GM23248 (cell line): ENCODE results near the gene PNPT1. TPM values are rescaled to one million over a fixed set of nuclear protein-coding genes. Genes with fewer than 3 reads are reported as not detected.
A peak's percentile ranks its signal among the peaks of the same experiment; 100 is the strongest.
"Not testable (repeated sequence)": the region's sequence is repeated elsewhere in the genome, so short reads cannot be mapped to it uniquely, and the experiment has no call there.

ENCODE experiments used
- DNase-seq: peaks from one replicate; pipeline ENCODE4 v3.0.0-alpha.2; 2015
- H2AFZ ChIP-seq: fragments of 200-600 bp; sonication (generic); 2 replicates; pipeline ENCODE4 v1.6.1; 2016; ENCODE audit warnings: antibody characterized with exemption
- H3F3A ChIP-seq: fragments of 200-600 bp; sonication (generic); 2 replicates; pipeline ENCODE4 v1.6.1; 2016; ENCODE audit warnings: mild to moderate bottlenecking, antibody characterized with exemption, mixed run types; ENCODE audit not compliant: insufficient read depth
- H3K27ac ChIP-seq: fragments of 200-600 bp; sonication (generic); 2 replicates; pipeline ENCODE4 v1.5.1; 2016; ENCODE audit warnings: mild to moderate bottlenecking
- H3K27me3 ChIP-seq: fragments of 200-600 bp; sonication (generic); replicated peaks from 2 replicates; pipeline ENCODE4 v1.6.1; 2016; ENCODE audit warnings: mild to moderate bottlenecking; ENCODE audit not compliant: insufficient read depth
- H3K36me3 ChIP-seq: fragments of 200-600 bp; sonication (generic); 2 replicates; pipeline ENCODE4 v1.6.1; 2016; ENCODE audit warnings: low read depth, mild to moderate bottlenecking
- H3K4me1 ChIP-seq: fragments of 200-600 bp; sonication (generic); 2 replicates; pipeline ENCODE4 v1.6.1; 2016; ENCODE audit warnings: mild to moderate bottlenecking; ENCODE audit not compliant: insufficient read depth
- H3K4me2 ChIP-seq: fragments of 200-600 bp; sonication (generic); one replicate; pipeline ENCODE4 v1.6.1; 2016; ENCODE audit warnings: mild to moderate bottlenecking; ENCODE audit not compliant: unreplicated experiment
- H3K4me3 ChIP-seq: fragments of 200-600 bp; sonication (generic); 2 replicates; pipeline ENCODE4 v1.5.1; 2016; ENCODE audit warnings: mild to moderate bottlenecking
- H3K79me2 ChIP-seq: fragments of 200-600 bp; sonication (generic); 2 replicates; pipeline ENCODE4 v1.6.1; 2016; ENCODE audit warnings: mild to moderate bottlenecking; ENCODE audit not compliant: insufficient read depth
- H3K9ac ChIP-seq: fragments of 200-600 bp; sonication (generic); 2 replicates; pipeline ENCODE4 v1.6.1; 2016; ENCODE audit warnings: mild to moderate bottlenecking
- H3K9me2 ChIP-seq: fragments of 200-600 bp; sonication (generic); 2 replicates; pipeline ENCODE4 v1.6.1; 2016; ENCODE audit warnings: mixed run types, mild to moderate bottlenecking, moderate library complexity; ENCODE audit not compliant: insufficient read depth
- H3K9me3 ChIP-seq: fragments of 200-600 bp; sonication (generic); one replicate; pipeline ENCODE4 v1.6.1; 2017; ENCODE audit warnings: low read depth
- H4K20me1 ChIP-seq: fragments of 200-600 bp; sonication (generic); 2 replicates; pipeline ENCODE4 v1.6.0; 2016; ENCODE audit not compliant: insufficient read depth
- EZH2 ChIP-seq: fragments of 200-600 bp; sonication (generic); IDR thresholded peaks from 2 replicates; pipeline ENCODE4 v1.6.1; 2018; ENCODE audit warnings: antibody characterized with exemption, mild to moderate bottlenecking; ENCODE audit not compliant: insufficient read depth, poor library complexity, severe bottlenecking
- EZH2phosphoT487 ChIP-seq: fragments of 200-600 bp; sonication (generic); IDR thresholded peaks from 2 replicates; pipeline ENCODE4 v1.6.1; 2018; ENCODE audit warnings: antibody characterized with exemption, moderate library complexity, mild to moderate bottlenecking, low read depth; ENCODE audit not compliant: insufficient read depth
- WGBS, 2 experiments: methylation state at CpG; one replicate each; pipeline ENCODE4 v1.1.6; 2015 to 2017; ENCODE audit warnings: low lambda C conversion rate in 2 of 2, low coverage in 1 of 2; ENCODE audit errors: missing lambda C conversion rate in 2 of 2; 5-methylcytosine and 5-hydroxymethylcytosine counted together
- in situ Hi-C: fragments of 300-500 bp; cut with MboI; formaldehyde crosslinking; loops from 2 replicates; pipeline ENCODE4 v1.15.0; 2020
- polyA plus RNA-seq: library from polyadenylated mRNA; unstranded; fragments of >200 nt; fragmentation: Nextera tagmentation; extraction: Ambion mirVana; gene quantifications from 2 replicates; pipeline ENCODE4 v1.2.1, GENCODE V29; 2016
- total RNA-seq: library from RNA; depleted of rRNA; stranded (reverse); fragments of >200 nt; shearing (Covaris generic); gene quantifications from 2 replicates; pipeline ENCODE4 v1.2.3, GENCODE V29; 2014

The PNPT1 gene
- total and polyA plus RNA-seq, 2 experiments from 2014 or later, result 17.3 to 21.9 TPM

DNA sequence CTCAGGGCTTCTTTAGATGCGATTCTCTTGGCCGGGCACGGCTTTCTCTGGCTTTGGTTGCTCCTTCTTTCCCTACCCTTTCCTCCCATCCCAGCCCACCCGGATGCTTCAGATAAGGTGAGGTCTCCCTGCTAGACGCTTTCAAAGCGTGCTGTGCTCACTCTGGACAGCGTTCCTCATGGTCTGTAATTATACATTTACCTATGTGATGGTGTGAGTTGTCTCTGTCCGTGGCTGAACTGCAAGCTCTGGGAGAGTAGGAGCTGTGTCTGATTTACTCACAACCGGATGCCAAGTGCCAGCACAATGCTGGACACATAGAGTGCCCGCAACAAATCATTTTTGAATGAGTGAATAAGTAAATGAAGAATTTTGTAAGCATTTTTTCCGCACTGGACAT, 26.8 kb upstream of the PNPT1 start:
- Histone ChIP-seq H3K9me3 (no peaks in the 10 kb centered on the region), H3K36me3 (no peaks in the 10 kb centered on the region), H2AFZ (0 out of 2 replicates have a peak overlapping the region, but pooled peaks have one; percentile 26), H3K79me2 (no peaks in the 10 kb centered on the region), H3K27ac (no peak overlapping the region), H3K27me3 (no peaks in the 10 kb centered on the region), H3K4me1 (peaks cover 9% of the 10 kb centered on the region), H4K20me1 (no peaks in the 10 kb centered on the region), H3F3A (no peaks in the 10 kb centered on the region), H3K4me3 (no peak overlapping the region), H3K9ac (no peak overlapping the region), H3K9me2 (no peaks in the 10 kb centered on the region), H3K4me2 (no peak overlapping the region)
- TF ChIP-seq EZH2phosphoT487 (no peak), EZH2 (no peak)
- WGBS, 2 experiments, result 53 to 55% methylated on average over 11 of the region's 11 CpGs
- no peak for DNase-seq
- in situ Hi-C loops, result loop anchor here (10.0 kb wide), 1 partner anchor 294 kb away; no protein-coding TSS in a partner anchor

DNA sequence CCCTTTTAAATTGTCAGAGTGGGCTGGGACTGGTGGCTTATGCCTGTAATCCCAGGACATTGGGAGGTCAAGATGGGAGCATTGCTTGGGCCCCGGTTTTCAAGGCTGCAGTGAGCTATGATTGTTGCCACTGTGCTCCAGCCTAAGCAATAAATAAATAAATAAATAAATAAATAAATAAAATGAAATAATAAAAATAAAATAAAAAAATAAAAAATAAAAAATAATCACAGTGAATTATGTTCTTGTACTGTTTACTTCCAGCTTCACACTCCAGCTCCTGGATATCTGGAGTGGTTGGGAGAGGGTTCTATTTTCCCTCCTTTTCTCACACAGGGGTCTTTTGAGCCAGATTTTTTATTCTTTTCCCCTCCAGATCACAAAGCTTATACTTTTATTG, 26.2 kb upstream of the PNPT1 start:
- in situ Hi-C loops, result loop anchor here (10.0 kb wide), 2 partner anchors 295 to 405 kb away; no protein-coding TSS in a partner anchor
- H3K4me2 ChIP-seq, result no peak overlapping the region
- no peaks in the 10 kb centered on the region for H3K27me3 ChIP-seq
- H3K27ac ChIP-seq, result no peak overlapping the region
- H3K4me1 ChIP-seq, result peaks cover 9% of the 10 kb centered on the region
- DNase-seq, result no peak
- H2AFZ ChIP-seq, result 0 out of 2 replicates have a peak overlapping the region, but pooled peaks have one; percentile 26
- 82 to 95% methylated on average over 1 of the region's 1 CpG for WGBS, 2 experiments
- H3K4me3 ChIP-seq, result no peak overlapping the region
- H3K9me3 ChIP-seq, result no peaks in the 10 kb centered on the region
- H3F3A ChIP-seq, result no peaks in the 10 kb centered on the region
- H3K9ac ChIP-seq, result no peak overlapping the region
- H3K79me2 ChIP-seq, result no peaks in the 10 kb centered on the region
- no peaks in the 10 kb centered on the region for H3K36me3 ChIP-seq
- H4K20me1 ChIP-seq, result no peaks in the 10 kb centered on the region
- TF ChIP-seq EZH2phosphoT487, result no peak
- TF ChIP-seq EZH2, result no peak
- H3K9me2 ChIP-seq, result no peaks in the 10 kb centered on the region

DNA sequence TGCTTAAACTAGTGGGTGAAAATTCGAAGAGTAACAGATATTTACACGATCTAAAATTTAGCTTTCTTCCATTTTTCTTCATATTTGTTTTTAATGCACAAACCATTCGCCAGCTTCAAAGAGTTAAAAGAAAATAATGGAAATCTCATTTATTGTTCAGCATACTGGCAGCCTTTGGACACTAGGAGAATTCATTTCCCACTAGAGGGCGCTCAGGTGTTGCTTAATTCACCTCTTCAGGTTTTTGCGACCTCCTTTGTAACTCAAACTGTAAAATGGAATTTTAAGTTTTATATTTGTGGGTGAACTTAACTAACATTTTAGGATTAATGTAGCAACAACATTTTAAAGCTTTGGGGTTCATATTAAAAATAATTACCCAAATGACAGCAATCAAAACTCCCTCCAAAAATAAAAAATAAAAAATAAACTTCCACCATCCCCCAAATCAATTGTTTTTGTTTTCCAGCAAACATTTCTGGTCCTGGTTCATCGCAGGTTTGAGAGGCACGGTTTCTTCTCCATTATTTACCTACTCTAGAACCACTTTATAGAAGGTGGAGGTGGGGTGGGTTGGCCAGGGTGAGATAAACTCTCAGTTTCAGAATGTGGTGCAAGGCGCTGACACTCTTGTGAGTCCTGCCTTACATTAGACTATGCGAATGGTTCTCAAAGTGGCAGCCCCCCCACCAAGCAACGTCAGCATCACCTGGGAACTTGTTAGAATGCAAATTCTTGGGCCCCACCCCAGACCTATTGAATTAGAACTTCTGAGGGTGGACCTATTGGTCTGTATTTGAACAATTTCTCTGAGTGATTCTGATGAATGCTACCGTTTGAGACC, 24.7 kb upstream of the PNPT1 start:
- H3K79me2 ChIP-seq, result no peaks in the 10 kb centered on the region
- peaks cover 9% of the 10 kb centered on the region for H3K4me1 ChIP-seq
- peak overlapping the region; percentile 39; the same call in 1 of the 2 replicates for H2AFZ ChIP-seq
- no peaks in the 10 kb centered on the region for H4K20me1 ChIP-seq
- no peak overlapping the region for H3K4me2 ChIP-seq
- DNase-seq, result peak; percentile 84
- TF ChIP-seq EZH2phosphoT487, result no peak
- TF ChIP-seq EZH2, result no peak
- no peak overlapping the region for H3K4me3 ChIP-seq
- in situ Hi-C loops, result loop anchor here (10.0 kb wide), 1 partner anchor 406 kb away; no protein-coding TSS in a partner anchor
- no peaks in the 10 kb centered on the region for H3K9me3 ChIP-seq
- no peak overlapping the region for H3K9ac ChIP-seq
- H3K9me2 ChIP-seq, result no peaks in the 10 kb centered on the region
- H3K27ac ChIP-seq, result no peak overlapping the region
- WGBS, 2 experiments, result 23 to 25% methylated on average over 11 of the region's 11 CpGs
- no peaks in the 10 kb centered on the region for H3K36me3 ChIP-seq
- no peaks in the 10 kb centered on the region for H3K27me3 ChIP-seq
- no peaks in the 10 kb centered on the region for H3F3A ChIP-seq

DNA sequence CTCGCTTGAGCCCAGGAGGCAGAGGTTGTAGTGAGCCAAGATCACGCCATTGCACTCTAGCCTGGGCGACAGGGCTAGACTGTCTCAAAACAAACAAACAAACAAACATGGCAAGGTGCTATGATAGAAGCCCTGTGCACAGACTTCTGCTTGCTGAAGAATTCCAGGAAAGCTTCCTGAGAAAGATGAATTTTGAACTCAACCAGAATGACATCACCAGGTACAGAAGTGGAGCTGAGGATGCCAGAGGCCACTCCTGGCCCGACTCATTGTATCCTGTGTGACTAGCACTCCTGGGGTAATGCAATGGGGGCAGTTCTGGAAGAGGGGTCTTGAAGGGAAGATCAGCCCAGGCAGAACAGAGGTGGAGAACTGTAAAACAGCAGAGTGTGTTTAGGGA, 22.0 kb upstream of the PNPT1 start:
- Histone ChIP-seq H3K4me1 (peaks cover 5% of the 10 kb centered on the region), H3K9me2 (no peaks in the 10 kb centered on the region), H3K36me3 (no peaks in the 10 kb centered on the region), H3K9ac (no peak overlapping the region), H4K20me1 (no peaks in the 10 kb centered on the region), H2AFZ (no peak overlapping the region), H3K79me2 (no peaks in the 10 kb centered on the region), H3K27ac (no peak overlapping the region), H3K27me3 (no peaks in the 10 kb centered on the region), H3K9me3 (no peaks in the 10 kb centered on the region), H3K4me2 (no peak overlapping the region), H3F3A (no peaks in the 10 kb centered on the region), H3K4me3 (no peak overlapping the region)
- 65 to 67% methylated on average over 4 of the region's 4 CpGs for WGBS, 2 experiments
- no peak for TF ChIP-seq EZH2phosphoT487
- no peak for TF ChIP-seq EZH2
- no peak for DNase-seq
- in situ Hi-C loops, result loop anchor here (10.0 kb wide), 1 partner anchor 409 kb away; no protein-coding TSS in a partner anchor

DNA sequence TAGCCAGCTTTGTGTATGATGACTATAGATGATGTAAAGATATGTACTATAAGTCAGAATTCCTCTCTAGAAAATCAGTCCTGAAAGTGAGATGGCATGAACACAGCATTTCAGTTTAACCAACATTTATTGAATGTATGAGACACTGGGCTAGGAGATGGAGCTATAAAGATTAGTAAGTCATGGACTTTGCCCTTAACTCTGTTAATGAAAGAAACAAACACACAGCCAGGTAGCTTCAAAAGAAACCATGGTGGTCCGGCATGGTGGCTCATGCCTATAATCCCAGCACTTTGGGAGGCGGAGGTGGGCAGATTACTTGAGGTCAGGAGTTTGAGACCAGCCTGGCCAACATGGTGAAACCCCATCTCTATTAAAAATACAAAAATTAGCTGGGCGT, 21.5 kb upstream of the PNPT1 start:
- H2AFZ ChIP-seq, H3K36me3 ChIP-seq, H3K4me1 ChIP-seq, H3K79me2 ChIP-seq, H3K9ac ChIP-seq, H3K27ac ChIP-seq, H3F3A ChIP-seq, H3K4me2 ChIP-seq, H3K9me3 ChIP-seq, H4K20me1 ChIP-seq, DNase-seq, H3K27me3 ChIP-seq, H3K4me3 ChIP-seq, H3K9me2 ChIP-seq: not testable (repeated sequence)
- in situ Hi-C loops, result loop anchor here (10.0 kb wide), 1 partner anchor 410 kb away; no protein-coding TSS in a partner anchor
- 61 to 78% methylated on average over 3 of the region's 3 CpGs for WGBS, 2 experiments
